Activated CD4-positive, alpha-beta T cell treated with anti-CD3 and anti-CD28 coated beads, Interleukin-2, Interleukin-4, amounts not matched to agents 100 ng/mL and 50 ng/mL, durations not matched to agents 16 hours and 8 hours (primary cell): Measurements from ENCODE around the gene ACKR3.
A peak's percentile ranks its signal among the peaks of the same experiment; 100 is the strongest.

Source experiments
- DNase-seq: peaks from one replicate; pipeline ENCODE4 v3.0.0-alpha.2; 2020; ENCODE audit warnings: low spot score

ACKR3 gene

DNA sequence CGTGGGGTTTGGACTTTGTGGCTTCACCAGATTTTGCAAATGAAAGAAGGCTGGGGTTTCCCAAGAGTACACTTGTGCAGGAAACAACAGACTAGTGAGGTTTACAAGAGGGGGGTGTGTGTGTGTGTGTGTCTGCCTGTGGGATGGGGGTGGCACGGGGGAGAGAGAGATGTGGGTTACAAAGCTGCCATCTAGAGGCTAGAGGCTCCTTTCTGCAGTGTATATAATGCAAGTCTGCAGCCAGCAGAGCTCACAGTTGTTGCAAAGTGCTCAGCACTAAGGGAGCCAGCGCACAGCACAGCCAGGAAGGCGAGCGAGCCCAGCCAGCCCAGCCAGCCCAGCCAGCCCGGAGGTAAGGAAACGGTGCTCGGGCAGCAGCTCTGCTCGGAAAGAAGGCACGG, at the start of gene ACKR3:
ACKR3 (plus strand) TSS at position 253 of the 401 bp plus-strand sequence. CDS start 10,641 bp downstream, outside the sequence.
- peak; percentile 67 for DNase-seq

GRCh38 chr2:236521556-236521955, 48.1 kb upstream of the ACKR3 start:
- DNase-seq: no peak

- DNase-seq: no peak
These were observed 46.4 kb upstream of the ACKR3 start for GRCh38 chr2:236523249-236523648.

- DNase-seq: no peak
These were observed 44.1 kb upstream of the ACKR3 start for GRCh38 chr2:236525411-236525997.

DNA sequence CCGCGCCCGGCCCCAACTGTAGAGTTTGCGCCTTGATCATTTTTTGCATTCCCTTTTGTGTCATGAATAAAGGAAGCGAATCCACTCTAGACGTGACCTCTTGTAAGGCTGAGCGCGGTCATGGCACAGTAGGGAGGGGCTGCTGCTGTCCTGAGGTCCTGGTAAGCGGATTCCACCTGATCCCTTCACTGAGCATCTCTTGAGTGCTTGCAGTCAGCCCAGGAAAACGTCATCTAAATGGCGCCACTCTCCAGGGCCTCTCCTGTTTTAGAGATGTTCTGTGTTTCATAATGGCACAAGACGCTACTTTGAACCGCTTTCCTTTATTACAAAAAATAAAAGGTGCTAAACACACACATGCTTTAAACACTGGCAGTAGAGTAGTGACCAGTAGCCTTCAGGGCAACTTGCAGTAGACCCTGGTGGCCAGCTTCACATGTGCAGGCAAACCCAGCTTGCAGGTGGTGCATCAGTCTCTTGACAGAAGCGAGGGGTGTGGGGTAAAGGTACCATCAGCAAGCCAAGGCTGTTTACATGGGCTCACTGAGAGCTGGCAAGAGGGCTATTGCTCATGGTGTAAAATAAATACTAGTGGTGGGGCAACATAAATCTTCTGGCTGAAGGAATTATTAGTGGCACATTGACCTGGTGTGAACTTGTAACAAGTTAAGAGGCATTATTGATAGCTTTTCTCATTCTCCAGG, 43.0 kb upstream of the ACKR3 start:
- DNase-seq: no peak

GRCh38 chr2:236527159-236527630, 42.4 kb upstream of the ACKR3 start:
- no peak for DNase-seq

DNA sequence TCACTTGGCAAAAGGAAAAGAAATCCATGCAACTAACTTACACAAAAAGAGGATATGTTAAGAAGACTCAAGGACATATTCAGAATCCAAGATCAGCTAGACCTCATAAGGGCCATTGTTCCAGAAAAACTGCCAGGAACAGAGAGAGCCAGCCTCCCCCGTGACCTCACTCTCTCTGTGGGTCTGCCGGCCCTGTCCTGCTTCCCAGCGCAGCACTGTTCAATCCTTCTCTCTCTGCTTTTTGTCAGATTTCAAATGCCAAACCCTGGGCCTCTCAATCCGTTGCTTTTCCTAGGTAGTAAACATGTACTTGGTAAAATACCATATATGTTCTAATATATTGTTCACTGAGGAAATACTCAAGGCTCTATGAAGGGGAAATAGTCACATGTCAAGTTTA, 40.0 kb upstream of the ACKR3 start:
- no peak for DNase-seq

- DNase-seq: no peak
These were observed 39.1 kb upstream of the ACKR3 start for GRCh38 chr2:236530512-236530911.

- no peak for DNase-seq
These were observed 38.4 kb upstream of the ACKR3 start for GRCh38 chr2:236531195-236531594.

DNA sequence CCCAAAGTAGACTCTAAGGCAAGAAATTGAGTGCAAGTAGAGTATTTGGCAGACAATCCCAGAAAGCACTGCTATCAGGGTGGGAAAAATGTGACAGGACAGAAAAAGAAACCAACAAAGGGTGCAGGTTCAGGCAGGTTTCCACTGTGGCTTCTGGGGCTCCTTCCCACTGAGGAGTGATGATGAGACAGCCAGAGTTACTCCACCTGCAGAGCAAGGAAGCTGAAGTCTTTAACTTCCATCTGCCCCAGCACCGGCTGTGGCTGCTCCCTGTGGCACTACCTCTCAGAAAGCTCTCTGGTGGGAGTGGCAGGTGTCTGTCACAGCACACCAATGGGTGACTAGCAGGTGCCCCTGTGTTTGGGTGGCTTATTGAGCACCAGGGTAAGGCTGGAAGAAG, 37.6 kb upstream of the ACKR3 start:
- no peak for DNase-seq

GRCh38 chr2:236533343-236533742, 36.3 kb upstream of the ACKR3 start:
- no peak for DNase-seq

- no peak for DNase-seq
These were observed 34.6 kb upstream of the ACKR3 start for GRCh38 chr2:236535024-236535423.

GRCh38 chr2:236536727-236537398, 32.8 kb upstream of the ACKR3 start:
- peak; percentile 51 for DNase-seq

- DNase-seq: peak; percentile 15
These were observed 31.4 kb upstream of the ACKR3 start for GRCh38 chr2:236538242-236538641.

DNA sequence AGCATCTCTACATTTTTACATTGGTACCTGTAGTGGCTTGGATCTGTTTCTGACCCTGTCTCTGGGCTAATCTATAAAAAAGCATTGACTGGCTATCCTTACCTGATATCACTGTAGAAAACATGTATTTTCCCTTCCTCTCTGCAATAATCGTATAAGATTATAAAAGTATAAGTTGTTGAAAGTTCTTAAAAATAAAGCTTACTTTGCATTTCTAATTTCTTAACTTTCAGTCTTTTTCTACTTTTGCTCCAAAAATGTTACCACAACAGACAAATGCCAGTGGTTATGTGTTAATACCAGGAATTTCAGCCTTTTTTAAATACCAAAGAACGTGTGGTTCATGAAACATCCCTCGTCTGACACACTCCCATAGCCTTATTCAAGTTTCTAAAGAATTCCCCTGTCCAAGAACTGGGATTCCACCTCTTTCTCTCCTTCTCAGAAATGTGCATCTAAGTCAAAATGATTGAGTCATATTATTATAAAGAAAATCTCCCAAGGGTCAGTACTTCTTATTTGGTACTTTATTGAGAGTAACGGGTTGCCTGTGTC, 28.5 kb upstream of the ACKR3 start:
- no peak for DNase-seq

DNA sequence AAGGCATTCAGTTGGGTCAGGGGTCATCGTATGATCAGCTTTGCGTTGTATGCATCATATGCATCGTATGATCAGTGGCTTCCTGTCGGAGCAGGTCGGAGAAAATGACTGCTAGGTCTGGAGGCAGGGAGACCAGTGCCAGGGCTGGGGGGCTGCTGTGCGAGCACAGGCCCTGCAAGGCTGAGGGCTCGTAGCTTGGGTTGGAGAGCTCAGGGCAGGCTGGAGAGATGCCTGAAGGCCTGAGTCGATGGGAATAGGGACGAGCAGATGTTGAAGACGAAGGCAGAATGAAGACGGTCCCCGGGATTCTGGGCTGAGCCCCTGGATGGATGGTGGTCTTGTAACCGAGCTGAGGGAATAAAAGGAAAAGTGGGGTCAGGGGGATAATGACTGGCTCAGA, 25.3 kb upstream of the ACKR3 start:
- DNase-seq: no peak

DNA sequence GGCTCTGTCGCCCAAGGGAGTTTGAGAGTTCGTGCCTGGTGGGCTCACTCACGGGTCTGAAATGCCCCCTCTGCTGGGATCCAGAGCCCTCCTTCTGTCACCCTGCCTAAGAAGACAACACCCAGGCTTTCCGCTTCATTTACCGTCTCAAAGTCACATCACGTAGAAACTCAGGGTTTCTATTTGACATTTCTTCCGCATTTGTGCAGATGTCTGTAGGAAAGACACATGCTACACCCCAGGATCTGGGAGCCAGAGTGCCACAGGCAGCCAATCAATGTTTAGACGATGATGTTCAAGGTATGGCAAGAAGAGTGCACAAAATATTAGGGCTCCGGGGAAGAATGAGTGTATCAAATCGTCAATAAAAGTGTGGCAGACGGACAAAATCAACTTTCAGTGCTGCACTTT, 24.4 kb upstream of the ACKR3 start:
- no peak for DNase-seq

GRCh38 chr2:236545814-236546480, 23.7 kb upstream of the ACKR3 start:
- DNase-seq: peak; percentile 40

- peak; percentile 59 for DNase-seq
These were observed 23.0 kb upstream of the ACKR3 start for GRCh38 chr2:236546561-236547002.

DNA sequence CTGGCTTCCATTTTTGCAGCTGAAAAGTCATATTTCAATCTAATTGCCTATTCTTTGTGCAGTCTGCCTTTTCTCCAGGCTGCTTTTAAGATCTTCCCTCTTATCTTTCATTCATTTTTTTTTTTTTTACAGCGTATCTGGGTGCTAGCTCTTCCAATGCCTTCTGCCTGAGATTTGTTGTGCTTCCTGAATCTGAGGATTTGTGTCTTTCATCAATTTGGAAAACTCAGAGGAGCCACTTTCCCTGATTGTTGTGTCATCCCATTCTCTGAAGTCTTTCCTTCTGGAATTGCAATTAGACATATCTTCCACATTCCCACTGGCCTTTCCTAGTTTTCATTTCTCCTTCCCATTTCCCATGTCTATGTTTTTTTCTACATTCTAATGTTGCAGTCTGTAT, 21.9 kb upstream of the ACKR3 start:
- no peak for DNase-seq

GRCh38 chr2:236548179-236548921, 21.3 kb upstream of the ACKR3 start:
- DNase-seq: no peak

GRCh38 chr2:236549165-236549564, 20.5 kb upstream of the ACKR3 start:
- DNase-seq: no peak
